H9 (cell line): ENCODE results near the gene CPNE5. TPM values are rescaled to one million over a fixed set of nuclear protein-coding genes. Genes with fewer than 3 reads are reported as not detected.

ENCODE experiments used
- DNase-seq: peaks from one replicate; pipeline ENCODE4 v3.0.0-alpha.2; 2017
- H2AFZ ChIP-seq: one replicate; pipeline ENCODE4 v1.6.1; 2013; ENCODE audit warnings: mild to moderate bottlenecking, low read length, control low read depth, moderate library complexity
- H2AK5ac ChIP-seq: 2 replicates; pipeline ENCODE4 v1.6.1; 2013; ENCODE audit warnings: low read length, control low read depth, mixed read lengths; ENCODE audit not compliant: insufficient read length
- H2BK120ac ChIP-seq: one replicate; pipeline ENCODE4 v1.6.1; 2013; ENCODE audit warnings: low read depth, mild to moderate bottlenecking, low read length, control low read depth, inconsistent platforms; ENCODE audit not compliant: poor library complexity, severe bottlenecking
- H2BK12ac ChIP-seq: 2 replicates; pipeline ENCODE4 v1.6.1; 2013; ENCODE audit warnings: low read length, control low read depth, mixed read lengths, low read depth; ENCODE audit not compliant: insufficient read length
- H2BK15ac ChIP-seq: 2 replicates; pipeline ENCODE4 v1.6.1; 2013; ENCODE audit warnings: low read depth, low read length, control low read depth
- H2BK20ac ChIP-seq: one replicate; pipeline ENCODE4 v1.6.1; 2013; ENCODE audit warnings: low read depth, mild to moderate bottlenecking, low read length, control low read depth, inconsistent platforms; ENCODE audit not compliant: poor library complexity, severe bottlenecking
- H2BK5ac ChIP-seq: 2 replicates; pipeline ENCODE4 v1.6.1; 2013; ENCODE audit warnings: low read length, control low read depth, mixed read lengths; ENCODE audit not compliant: insufficient read length
- H3K14ac ChIP-seq: 2 replicates; pipeline ENCODE4 v1.6.1; 2013; ENCODE audit warnings: low read length, control low read depth; ENCODE audit not compliant: insufficient read depth
- H3K18ac ChIP-seq: 2 replicates; pipeline ENCODE4 v1.6.1; 2013; ENCODE audit warnings: low read depth, mild to moderate bottlenecking, mixed read lengths, low read length, control low read depth; ENCODE audit not compliant: insufficient read length
- H3K23ac ChIP-seq: 2 replicates; pipeline ENCODE4 v1.6.1; 2013; ENCODE audit warnings: low read length, control low read depth, mixed read lengths, low read depth; ENCODE audit not compliant: insufficient read length
- H3K23me2 ChIP-seq: 2 replicates; pipeline ENCODE4 v1.6.1; 2013; ENCODE audit warnings: low read depth, mild to moderate bottlenecking, mixed read lengths, low read length, control low read depth; ENCODE audit not compliant: insufficient read length, poor library complexity, severe bottlenecking
- H3K27ac ChIP-seq: 2 replicates; pipeline ENCODE4 v1.5.1; 2013; ENCODE audit warnings: low read length, control low read depth, mixed read lengths, low read depth; ENCODE audit not compliant: insufficient read length
- H3K27me3 ChIP-seq: 2 replicates; pipeline ENCODE4 v1.6.1; 2013; ENCODE audit warnings: low read length, control low read depth, inconsistent platforms; ENCODE audit not compliant: insufficient read depth
- H3K4ac ChIP-seq: 2 replicates; pipeline ENCODE4 v1.6.1; 2013; ENCODE audit warnings: low read depth, mild to moderate bottlenecking, control low read depth, inconsistent platforms, low read length, moderate library complexity
- H3K4me1 ChIP-seq: 2 replicates; pipeline ENCODE4 v1.6.1; 2013; ENCODE audit warnings: low read length, control low read depth, inconsistent platforms; ENCODE audit not compliant: insufficient read depth
- H3K4me2 ChIP-seq: 2 replicates; pipeline ENCODE4 v1.6.1; 2013; ENCODE audit warnings: low read length, control low read depth, mixed read lengths; ENCODE audit not compliant: insufficient read length, insufficient read depth
- H3K56ac ChIP-seq: 2 replicates; pipeline ENCODE4 v1.6.1; 2013; ENCODE audit warnings: low read depth, mild to moderate bottlenecking, mixed read lengths, low read length, control low read depth; ENCODE audit not compliant: insufficient read length
- H3K79me1 ChIP-seq: 2 replicates; pipeline ENCODE4 v1.6.1; 2013; ENCODE audit warnings: low read depth, mild to moderate bottlenecking, moderate library complexity, low read length, control low read depth, inconsistent platforms; ENCODE audit not compliant: insufficient read depth, poor library complexity, severe bottlenecking
- H3K79me2 ChIP-seq: 2 replicates; pipeline ENCODE4 v1.6.1; 2013; ENCODE audit warnings: low read length, control low read depth, inconsistent platforms; ENCODE audit not compliant: insufficient read depth
- H3K9ac ChIP-seq: 2 replicates; pipeline ENCODE4 v1.6.1; 2013; ENCODE audit warnings: low read length, control low read depth, mixed read lengths; ENCODE audit not compliant: insufficient read length; ENCODE audit errors: extremely low read depth
- H3K9me3 ChIP-seq: one replicate; pipeline ENCODE4 v1.6.1; 2013; ENCODE audit warnings: low read depth, low read length, inconsistent platforms; ENCODE audit not compliant: control insufficient read depth
- H3T11ph ChIP-seq: one replicate; pipeline ENCODE4 v1.6.1; 2013; ENCODE audit warnings: mild to moderate bottlenecking, low read length, control low read depth, inconsistent platforms
- H4K20me1 ChIP-seq: one replicate; pipeline ENCODE4 v1.6.1; 2013; ENCODE audit not compliant: control insufficient read depth, insufficient read length, insufficient read depth
- H4K5ac ChIP-seq: 2 replicates; pipeline ENCODE4 v1.6.1; 2013; ENCODE audit warnings: low read depth, mild to moderate bottlenecking, mixed read lengths, low read length, control low read depth; ENCODE audit not compliant: insufficient read length
- H4K8ac ChIP-seq: replicated peaks from 2 replicates; pipeline ENCODE4 v1.6.1; 2013; ENCODE audit warnings: low read length, control low read depth, mixed read lengths, low read depth; ENCODE audit not compliant: insufficient read length
- H4K91ac ChIP-seq: 2 replicates; pipeline ENCODE4 v1.6.1; 2013; ENCODE audit warnings: low read depth, mild to moderate bottlenecking, moderate library complexity, mixed read lengths, low read length, control low read depth; ENCODE audit not compliant: insufficient read length
- H3K27ac Mint-ChIP-seq, 3 experiments: 2 replicates in 2 of 3; 3 replicates in 1 of 3; pipeline ENCODE4 v1.8.0; 2020 to 2021; ENCODE audit warnings: mixed read lengths in 3 of 3, mild to moderate bottlenecking in 1 of 3, moderate library complexity in 1 of 3
- H3K27me3 Mint-ChIP-seq: 2 replicates; pipeline ENCODE4 v1.8.0; 2021; ENCODE audit warnings: low read depth, mild to moderate bottlenecking, moderate library complexity, mixed read lengths
- H3K36me3 Mint-ChIP-seq, 3 experiments: 2 replicates in 2 of 3; 3 replicates in 1 of 3; pipeline ENCODE4 v1.8.0; 2020 to 2021; ENCODE audit warnings: low read depth in 3 of 3, mixed read lengths in 3 of 3; ENCODE audit not compliant: insufficient read depth in 1 of 3
- H3K4me1 Mint-ChIP-seq, 2 experiments: 2 replicates each; pipeline ENCODE4 v1.8.0; 2020; ENCODE audit warnings: mixed read lengths in 2 of 2
- H3K4me3 Mint-ChIP-seq, 2 experiments: 2 replicates in 1 of 2; 3 replicates in 1 of 2; pipeline ENCODE4 v1.8.0; 2020 to 2021; ENCODE audit warnings: mild to moderate bottlenecking in 2 of 2, mixed read lengths in 2 of 2, moderate library complexity in 1 of 2
- H3K9me3 Mint-ChIP-seq, 2 experiments: 2 replicates in 1 of 2; 3 replicates in 1 of 2; pipeline ENCODE4 v1.8.0; 2020; ENCODE audit warnings: mild to moderate bottlenecking in 2 of 2, mixed read lengths in 2 of 2, moderate library complexity in 1 of 2
- CTCF ChIP-seq: fragments of 200-600 bp; sonication (generic); conservative IDR thresholded peaks from 3 replicates; pipeline ENCODE4 v1.8.0; 2021; ENCODE audit warnings: antibody characterized with exemption, mild to moderate bottlenecking
- WGBS: extraction: QIAGEN DNeasy Blood & Tissue Kit; methylation state at CpG from one replicate; pipeline ENCODE4 v1.1.7; 2013; ENCODE audit warnings: missing lambda C conversion rate, low lambda C conversion rate, mixed read lengths; ENCODE audit not compliant: insufficient read length; ENCODE audit errors: extremely low coverage; 5-methylcytosine and 5-hydroxymethylcytosine counted together
- total RNA-seq: library from RNA; stranded (reverse); gene quantifications from 2 replicates; pipeline ENCODE4 v1.2.1, GENCODE V29; 2021

CPNE5 gene
- total RNA-seq, 1 experiment from 2014 or later = 0.52 TPM

GRCh38 chr6:36755435-36756348, 83.6 kb downstream of the CPNE5 start:
- H2AFZ ChIP-seq = no peak overlapping the region
- H2BK15ac ChIP-seq = no peak overlapping the region
- H4K91ac ChIP-seq = no peak overlapping the region
- Mint-ChIP-seq H3K4me1 (peaks cover 13 to 22% of the 10 kb centered on the region in 2 experiments), H3K4me3 (no peak overlapping the region), H3K36me3 (no peaks in the 10 kb centered on the region), H3K27ac (no peak overlapping the region; a peak in 2 of 7 replicates), H3K27me3 (0 out of 2 replicates have a peak, but pooled peaks cover 1% of the 10 kb centered on the region), H3K9me3 (no peaks in the 10 kb centered on the region)
- no peaks in the 10 kb centered on the region for H3K79me1 ChIP-seq
- no peak overlapping the region for H3K9ac ChIP-seq
- H3K56ac ChIP-seq = no peak overlapping the region
- H2BK12ac ChIP-seq = no peak overlapping the region
- H2BK5ac ChIP-seq = no peak overlapping the region
- no peaks in the 10 kb centered on the region for H4K20me1 ChIP-seq
- no peak overlapping the region for H2BK120ac ChIP-seq
- H4K5ac ChIP-seq = no peak overlapping the region
- no peak overlapping the region for H3T11ph ChIP-seq
- H3K4me2 ChIP-seq = no peak overlapping the region
- no peak overlapping the region for H3K14ac ChIP-seq
- H3K23ac ChIP-seq = no peak overlapping the region
- H3K4ac ChIP-seq = no peak overlapping the region
- H4K8ac ChIP-seq = no peak overlapping the region
- H3K79me2 ChIP-seq = no peaks in the 10 kb centered on the region
- no CpG with 5 or more reads among the region's 19 CpGs for WGBS
- H3K18ac ChIP-seq = no peak overlapping the region
- H3K4me1 ChIP-seq = no peaks in the 10 kb centered on the region
- TF ChIP-seq CTCF = no peak
- no peak overlapping the region for H2AK5ac ChIP-seq
- no peak overlapping the region for H3K27ac ChIP-seq
- no peak overlapping the region for H2BK20ac ChIP-seq
- DNase-seq = no peak
- no peaks in the 10 kb centered on the region for H3K27me3 ChIP-seq
- no peaks in the 10 kb centered on the region for H3K9me3 ChIP-seq
- H3K23me2 ChIP-seq = no peaks in the 10 kb centered on the region
